ENCODE results near the gene PKN1.
A peak's percentile ranks its signal among the peaks of the same experiment; 100 is the strongest.

PKN1 gene

GRCh38 chr19:14467816-14468215 is 34.7 kb downstream of the PKN1 start:
- DNase-seq, result no peak

- no peak for DNase-seq
Observed at GRCh38 chr19:14470031-14470876, 37.1 kb downstream of the PKN1 start.

- no peak for DNase-seq
Observed at GRCh38 chr19:14471436-14472187, 38.5 kb downstream of the PKN1 start.

- DNase-seq, result peak; percentile 85
Observed at GRCh38 chr19:14472202-14472938, 39.3 kb downstream of the PKN1 start.

GRCh38 chr19:14473073-14473977 is 40.2 kb downstream of the PKN1 start:
- DNase-seq, result no peak

GRCh38 chr19:14473978-14474578 is 41.0 kb downstream of the PKN1 start:
- no peak for DNase-seq

GRCh38 chr19:14474827-14475226 is 41.7 kb downstream of the PKN1 start:
- no peak for DNase-seq

- peak; percentile 26 for DNase-seq
Observed at GRCh38 chr19:14475251-14476073, 42.4 kb downstream of the PKN1 start, which contains the start of gene PTGER1. TSS of gene PTGER1 (minus strand) at chr19:14475354. CDS start at chr19:14474320, 1,034 bp downstream.

GRCh38 chr19:14476327-14476672 is 43.2 kb downstream of the PKN1 start:
- no peak for DNase-seq

- DNase-seq, result peak; percentile 79
Observed at GRCh38 chr19:14476673-14477401, 43.7 kb downstream of the PKN1 start.

- DNase-seq, result no peak
Observed at GRCh38 chr19:14477418-14478112, 44.5 kb downstream of the PKN1 start.

GRCh38 chr19:14478113-14478545 is 45.0 kb downstream of the PKN1 start:
- no peak for DNase-seq

- no peak for DNase-seq
Observed at GRCh38 chr19:14479309-14479974, 46.3 kb downstream of the PKN1 start.

GRCh38 chr19:14479975-14480699 is 47.0 kb downstream of the PKN1 start:
- peak; percentile 73 for DNase-seq

- no peak for DNase-seq
Observed at GRCh38 chr19:14480700-14481079, 47.6 kb downstream of the PKN1 start.

- DNase-seq, result no peak
Observed at GRCh38 chr19:14482172-14482941, 49.3 kb downstream of the PKN1 start.

- DNase-seq, result no peak
Observed at GRCh38 chr19:14487370-14488125, 54.4 kb downstream of the PKN1 start.
